Kasumi-1 (cell line): ENCODE measurements around the gene ANKRD55.
"Not testable (repeated sequence)": the region's sequence is repeated elsewhere in the genome, so short reads cannot be mapped to it uniquely, and the experiment has no call there.

Experiments used
- DNase-seq, 2 experiments: peaks; one replicate each; lab custom pipeline; 2025; lab: John Stamatoyannopoulos, UW

ANKRD55 gene

DNA sequence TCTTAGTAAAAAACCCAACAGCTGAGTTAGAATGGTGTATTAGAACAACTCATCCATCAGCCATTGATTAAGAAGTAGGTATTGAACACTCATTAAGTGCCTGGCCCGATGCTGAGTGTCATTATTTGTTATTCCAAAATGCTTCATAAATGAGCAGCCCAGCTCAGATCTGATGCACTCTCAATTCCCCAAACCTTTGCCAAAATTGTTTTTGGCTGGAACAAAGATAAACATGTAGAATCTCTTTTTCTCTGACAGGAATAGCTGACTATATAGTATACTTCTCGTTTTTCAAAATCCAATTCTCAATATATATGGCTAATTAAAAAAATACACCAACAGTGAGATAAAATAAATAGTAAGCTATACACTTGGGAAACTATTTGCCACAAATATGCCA is 20.0 kb upstream of the ANKRD55 start:
- DNase-seq: no peak

DNA sequence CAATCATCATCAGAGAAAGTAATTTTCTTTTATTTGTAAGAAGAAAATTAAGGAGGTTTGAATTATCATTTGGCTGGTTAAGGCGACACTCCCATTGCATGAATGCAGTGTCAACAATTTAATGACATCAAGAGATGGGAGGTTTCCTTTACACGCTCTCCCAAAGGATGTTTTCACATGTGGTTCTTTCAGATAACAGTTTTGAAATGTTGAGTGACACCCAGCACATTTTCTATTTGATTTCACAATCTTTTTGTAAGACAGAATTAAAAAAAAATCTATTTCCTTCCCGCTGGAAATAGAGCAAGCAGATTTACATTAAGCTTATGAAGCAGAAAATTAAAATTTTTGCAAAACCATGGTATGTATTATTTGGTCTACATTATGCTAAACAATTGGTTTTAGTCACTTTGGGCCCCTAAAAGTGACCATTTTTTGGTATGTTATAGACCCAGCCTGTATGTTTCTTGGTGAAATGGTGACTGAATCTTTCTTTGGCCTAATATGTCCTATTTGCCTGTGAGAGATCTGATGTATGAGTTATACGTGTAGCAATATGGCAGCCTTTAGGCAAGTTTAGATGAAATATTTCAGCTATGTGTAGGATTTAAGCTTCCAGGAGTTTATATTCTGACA is 18.9 kb upstream of the ANKRD55 start:
- no peak for DNase-seq

DNA sequence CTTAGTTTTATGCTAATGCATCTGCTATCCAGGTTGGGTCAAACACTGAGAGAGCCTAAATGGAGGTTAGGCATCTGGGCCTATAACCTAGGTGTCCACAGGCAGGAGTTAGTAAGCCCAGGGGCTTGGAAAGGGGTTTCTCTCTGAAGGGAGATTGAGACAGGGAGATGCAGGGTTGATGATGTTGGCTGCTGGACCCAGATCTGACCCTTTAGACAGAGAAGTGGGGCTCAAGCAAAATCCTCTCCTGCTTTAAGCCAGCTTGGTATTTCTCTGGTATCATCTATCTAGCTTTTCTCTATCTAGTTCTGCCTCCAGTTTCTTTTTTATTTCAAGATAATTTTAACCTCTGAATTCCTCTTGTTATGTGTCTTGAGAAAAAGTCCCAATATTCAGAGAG is 18.3 kb upstream of the ANKRD55 start:
- no peak for DNase-seq

DNA sequence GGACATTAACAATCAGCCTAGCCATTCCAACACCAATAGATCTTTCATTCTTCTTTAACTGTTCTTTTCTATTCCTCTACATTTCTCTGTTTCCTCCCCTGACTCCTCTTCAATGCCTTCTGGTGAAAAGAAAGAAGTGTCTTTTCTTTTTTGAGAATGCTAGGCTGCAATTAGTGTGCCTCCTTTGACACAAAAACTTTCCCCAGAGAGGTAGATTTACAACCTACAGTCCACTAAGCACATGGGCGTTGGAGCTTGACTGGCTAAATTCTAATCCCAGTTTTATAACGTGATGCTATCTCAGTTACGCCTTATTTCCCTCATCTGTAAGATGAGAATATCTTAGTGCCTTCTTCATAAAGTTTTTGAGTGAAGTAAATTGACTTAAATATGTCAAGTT is 16.9 kb upstream of the ANKRD55 start:
- no peak for DNase-seq

GRCh38 chr5:56249085-56249484 is 16.0 kb upstream of the ANKRD55 start:
- DNase-seq: not testable (repeated sequence)

DNA sequence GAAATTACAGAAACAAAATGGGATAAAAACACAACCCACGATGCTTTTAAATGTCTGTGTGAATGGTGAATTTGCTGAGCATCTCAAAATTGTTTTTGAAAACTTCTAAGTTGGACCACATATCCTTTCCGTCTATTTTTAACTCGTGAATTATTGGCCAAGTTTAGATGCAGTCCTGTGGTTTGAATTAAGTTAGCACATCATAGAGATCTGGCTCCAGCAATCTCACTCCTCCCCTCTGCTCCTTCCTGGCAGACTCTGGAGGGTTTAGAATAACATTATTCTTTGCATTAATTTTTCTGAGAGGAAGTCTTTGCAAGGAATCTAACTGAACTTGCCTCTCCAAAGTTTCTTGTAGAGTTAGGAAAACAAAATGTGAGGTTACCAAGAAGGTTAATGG is 14.5 kb upstream of the ANKRD55 start:
- DNase-seq: no peak

DNA sequence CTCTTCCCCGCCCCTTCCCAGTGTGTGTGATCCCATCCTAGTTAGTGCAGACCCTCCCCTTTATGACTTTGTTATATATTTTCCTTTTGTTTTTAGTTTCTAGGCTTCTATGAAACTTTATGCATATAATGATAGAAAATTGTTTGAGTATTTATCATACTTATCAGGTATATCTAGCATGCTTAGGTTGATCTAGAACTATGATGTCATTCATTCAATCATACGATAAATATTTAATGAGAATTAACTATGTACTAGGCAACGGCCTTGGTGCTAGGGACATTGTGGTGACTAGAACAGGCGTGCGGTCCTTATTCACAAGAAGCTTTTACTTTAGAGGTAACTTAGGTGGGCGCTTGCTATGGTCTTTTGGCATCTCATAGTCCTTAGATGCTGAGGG is 13.6 kb upstream of the ANKRD55 start:
- DNase-seq: no peak

DNA sequence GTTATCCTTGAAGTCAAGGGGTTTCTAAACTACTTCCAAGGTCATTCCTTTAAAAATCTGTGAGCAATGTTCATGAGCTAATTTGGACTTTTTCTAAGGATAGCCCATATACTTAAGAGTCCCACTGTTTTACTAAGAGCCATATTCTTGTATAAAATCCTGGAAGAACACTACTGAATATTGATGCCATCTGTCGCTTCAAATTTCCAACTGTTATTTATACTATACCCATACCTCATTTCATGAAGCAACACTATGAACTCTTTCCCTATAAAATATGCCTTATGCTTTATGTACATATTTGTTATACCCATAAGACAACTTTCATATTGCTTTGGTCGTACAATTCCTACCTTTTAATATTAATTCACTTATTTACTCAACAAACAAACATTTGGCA is 12.4 kb upstream of the ANKRD55 start:
- DNase-seq: no peak

DNA sequence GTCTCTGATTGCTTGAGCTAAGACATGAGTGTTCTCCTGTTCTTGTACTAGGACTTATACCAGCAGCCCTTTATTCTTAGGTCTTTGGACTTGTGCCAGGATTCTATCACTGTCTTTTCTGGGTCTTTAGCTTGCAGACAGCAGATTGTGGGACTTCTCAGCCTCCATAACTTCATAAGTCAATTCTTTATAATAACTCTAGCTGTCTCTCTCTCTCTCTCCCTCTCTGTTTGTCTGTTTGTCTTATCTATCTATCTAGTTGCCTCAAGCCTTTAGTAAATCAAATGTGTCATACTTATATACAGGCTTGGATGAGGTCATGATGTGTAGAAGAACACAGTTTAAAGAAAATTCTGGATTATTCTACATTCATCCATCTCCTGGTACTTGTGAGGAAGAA is 11.5 kb upstream of the ANKRD55 start:
- DNase-seq: no peak

- DNase-seq: not testable (repeated sequence)
Observed at GRCh38 chr5:56242271-56242670, 9.1 kb upstream of the ANKRD55 start.

DNA sequence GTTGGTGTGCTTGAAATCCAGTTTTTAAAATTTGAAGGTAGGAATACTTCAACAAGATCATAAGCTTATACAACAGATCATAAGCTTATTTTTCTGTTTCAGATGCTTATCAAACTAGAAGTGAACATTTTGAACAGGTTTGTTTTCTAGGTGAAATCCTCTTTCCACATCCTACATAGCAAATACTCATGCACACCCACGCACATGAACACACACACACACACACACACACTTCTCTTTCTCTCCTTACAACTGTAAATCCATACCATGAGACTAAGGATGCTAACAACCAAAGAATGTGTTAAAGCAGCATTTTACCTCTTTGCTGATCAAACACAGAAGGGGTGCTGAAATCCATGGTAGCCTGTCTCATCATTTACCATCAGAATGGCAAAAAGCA is 592 bp downstream of the ANKRD55 start:
- DNase-seq: no peak

DNA sequence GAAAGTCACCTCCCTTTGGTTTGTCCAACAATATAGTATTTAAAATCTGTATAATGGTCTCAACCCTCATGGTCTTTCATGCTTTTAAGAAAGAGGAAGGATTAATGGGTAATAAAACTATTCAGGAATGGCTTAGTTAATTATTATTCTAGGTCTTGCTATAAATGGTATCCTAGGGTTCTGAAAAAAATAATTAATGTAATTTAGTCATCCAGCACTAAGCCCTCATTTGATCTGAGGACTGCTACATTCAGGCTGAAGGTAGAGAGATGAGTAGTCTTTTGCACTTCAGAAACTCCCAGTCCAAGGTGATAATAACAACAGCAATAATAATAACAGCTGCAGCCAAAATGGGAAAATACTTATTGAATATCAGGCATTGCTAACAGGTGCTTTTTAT is 2.6 kb downstream of the ANKRD55 start:
- no peak for DNase-seq

GRCh38 chr5:56229111-56229510 is 4.0 kb downstream of the ANKRD55 start:
- DNase-seq: no peak

GRCh38 chr5:56228631-56229030 is 4.5 kb downstream of the ANKRD55 start:
- no peak for DNase-seq

GRCh38 chr5:56227691-56228090 is 5.4 kb downstream of the ANKRD55 start:
- DNase-seq: no peak

- not testable (repeated sequence) for DNase-seq
Observed at GRCh38 chr5:56223298-56223697, 9.8 kb downstream of the ANKRD55 start.

GRCh38 chr5:56221601-56222000 is 11.5 kb downstream of the ANKRD55 start:
- not testable (repeated sequence) for DNase-seq

DNA sequence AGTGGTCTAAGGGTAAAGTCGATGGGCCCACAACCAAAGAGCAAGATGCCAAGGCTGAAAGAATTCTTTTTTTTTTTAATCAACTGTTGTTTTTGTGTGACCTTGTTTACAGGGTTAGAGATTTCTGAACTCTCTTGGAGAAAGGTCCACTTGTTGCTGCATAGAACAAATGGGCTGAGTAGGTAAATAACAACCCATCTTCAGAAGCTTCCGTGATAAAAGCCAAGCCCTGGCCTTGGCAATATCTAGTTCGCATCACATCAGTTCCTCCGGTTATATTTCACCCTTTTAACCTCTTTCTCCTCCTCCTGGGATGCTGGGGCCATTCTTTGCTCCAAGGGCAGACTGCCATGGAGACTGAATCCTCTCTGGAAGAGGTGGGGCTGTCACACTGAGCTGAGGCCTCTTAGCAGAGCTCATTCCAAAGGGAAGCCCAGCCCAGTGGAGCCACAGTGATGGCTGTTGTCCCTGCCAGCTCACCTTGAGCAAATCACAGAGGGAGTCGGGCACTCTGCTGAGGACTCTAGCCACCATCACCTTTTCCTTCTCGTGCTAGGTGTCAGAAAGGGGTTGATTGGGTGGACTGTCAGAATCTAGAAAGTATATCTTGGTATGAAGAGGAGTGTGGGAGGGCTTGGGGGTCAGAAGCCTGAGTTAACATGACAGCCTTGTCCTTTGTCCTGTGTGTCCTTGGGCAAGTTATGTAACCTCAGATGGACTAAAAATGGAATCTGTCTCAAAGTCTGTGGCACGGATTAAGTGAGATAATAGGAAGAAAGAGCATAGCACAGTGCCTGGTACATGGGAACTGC is 17.9 kb downstream of the ANKRD55 start:
- DNase-seq: no peak

- DNase-seq: not testable (repeated sequence)
Observed at GRCh38 chr5:56213886-56214535, 19.1 kb downstream of the ANKRD55 start.

GRCh38 chr5:56212130-56212879 is 20.8 kb downstream of the ANKRD55 start:
- DNase-seq: no peak

- DNase-seq: no peak
Observed at GRCh38 chr5:56211298-56211865, 21.7 kb downstream of the ANKRD55 start.

DNA sequence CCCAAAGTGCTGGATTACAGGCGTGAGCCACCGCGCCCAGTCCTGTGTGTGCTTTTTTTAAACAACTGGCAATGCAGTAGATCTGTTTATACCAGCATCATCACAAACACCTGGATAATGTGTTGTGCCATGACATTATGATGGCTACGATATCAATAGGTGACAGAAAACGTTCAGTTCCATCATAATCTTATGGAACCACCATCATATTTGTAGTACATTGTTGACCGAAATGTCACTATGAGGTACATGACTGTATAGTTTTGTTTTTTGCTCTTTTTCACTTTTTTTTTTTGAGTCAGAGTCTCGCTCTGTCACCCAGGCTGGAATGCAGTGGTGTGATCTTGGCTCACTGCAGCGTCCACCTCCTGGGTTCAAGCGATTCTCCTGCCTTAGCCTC is 24.4 kb downstream of the ANKRD55 start:
- DNase-seq: no peak
